Measurements from ENCODE around the gene KRT6C. TPM values are rescaled to one million over a fixed set of nuclear protein-coding genes. Genes with fewer than 3 reads are reported as not detected.

The KRT6C gene
- total RNA-seq, result not detected in 2 replicates

GRCh38 chr12:52473768-52474167 is at the start of gene KRT6C:
Gene KRT6C (minus strand): TSS chr12:52473805. CDS start chr12:52473737, 68 bp downstream.

DNA sequence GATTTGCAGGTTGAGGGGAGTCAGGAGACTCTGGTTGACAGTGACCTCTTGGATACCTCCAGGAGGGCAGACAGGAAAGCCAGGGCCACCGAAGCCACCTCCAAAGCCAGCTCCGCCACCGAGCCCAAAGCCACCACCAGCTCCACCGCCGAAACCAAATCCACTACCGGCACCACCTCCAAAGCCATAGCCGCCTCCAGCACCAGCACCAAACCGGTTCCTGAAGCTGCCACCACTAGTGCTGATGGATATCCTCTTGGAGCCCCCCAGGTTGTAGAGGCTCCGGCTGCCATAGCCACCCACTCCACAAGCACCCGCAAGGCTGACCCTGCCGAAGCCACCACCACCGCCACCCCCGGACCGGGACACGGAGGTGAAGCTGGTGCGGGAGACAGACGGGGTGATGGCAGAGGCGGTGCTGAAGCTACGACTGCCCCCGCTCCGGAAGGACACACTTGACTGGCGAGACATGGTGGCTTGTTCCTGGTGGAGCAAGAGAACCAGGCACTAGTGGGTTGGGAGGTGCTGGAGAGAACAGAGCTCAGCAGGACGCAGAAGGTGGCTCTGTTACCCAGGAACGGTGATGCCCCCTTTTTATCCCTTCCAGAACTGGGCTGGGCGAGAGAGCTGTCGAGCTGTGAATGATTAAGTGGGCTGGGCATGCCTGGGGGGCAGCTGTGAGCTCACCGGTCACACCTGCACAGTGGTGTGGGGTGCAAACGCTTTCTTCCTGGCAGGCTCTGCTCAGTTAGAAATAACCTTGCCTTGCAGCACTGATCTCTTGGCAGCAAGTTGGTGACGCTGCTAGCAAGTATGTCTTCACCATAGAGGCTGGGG is 46.4 kb upstream of the KRT6C start, which contains the start of gene KRT5:
TSS of gene KRT5 (minus strand) at position 569 of the 837 bp plus-strand sequence. CDS start at position 471, 98 bp downstream.

DNA sequence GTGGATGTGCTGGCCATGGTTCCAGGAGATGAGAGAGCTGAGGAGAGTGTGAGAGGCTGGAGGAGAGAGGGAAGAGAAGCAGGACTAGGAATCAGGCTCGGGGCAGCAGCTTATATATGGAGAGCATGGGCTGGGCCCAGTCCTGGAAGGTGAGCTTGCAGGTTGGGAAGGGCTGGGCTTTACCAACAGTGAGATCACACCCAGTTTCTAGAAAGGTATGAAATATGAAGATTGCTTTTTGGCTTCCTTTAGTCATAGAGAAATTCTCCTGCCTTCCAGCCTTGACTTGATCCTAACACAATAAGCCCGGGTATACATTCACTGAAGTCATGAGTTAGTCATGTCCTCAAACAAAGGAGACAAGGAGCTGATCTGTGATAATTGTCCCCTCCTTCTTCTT is 19.6 kb upstream of the KRT6C start, which contains the start of gene KRT6A:
TSS of gene KRT6A (minus strand) at position 86 of the 400 bp plus-strand sequence. CDS start at position 17, 69 bp downstream.

DNA sequence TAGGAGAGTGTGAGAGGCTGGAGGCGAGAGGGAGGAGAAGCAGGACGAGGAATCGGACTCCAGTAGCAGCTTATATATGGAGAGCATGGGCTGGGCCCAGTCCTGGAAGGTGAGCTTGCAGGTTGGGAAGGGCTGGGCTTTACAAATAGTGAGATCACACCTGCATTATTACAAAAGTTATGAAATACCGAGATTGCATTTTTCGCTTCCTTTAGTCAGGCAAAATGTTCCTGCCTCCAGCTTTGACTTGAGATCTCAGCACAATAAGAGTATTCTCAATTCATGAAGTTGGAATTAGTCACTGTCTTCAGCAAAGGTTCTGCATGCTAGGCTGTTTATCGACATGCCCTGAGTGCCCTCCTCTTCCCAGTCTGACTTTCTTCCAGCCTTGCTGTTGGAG is 21.5 kb downstream of the KRT6C start, which contains the start of gene KRT6B:
TSS of gene KRT6B (minus strand) at position 46 of the 400 bp plus-strand sequence. CDS start 68 bp downstream, outside the sequence.

GRCh38 chr12:52434081-52434733 is 39.4 kb downstream of the KRT6C start, which contains the start of gene KRT75:
Gene KRT75 (minus strand): TSS chr12:52434371. CDS start chr12:52434304, 67 bp downstream.

Other genes with a start within 250 kb of the KRT6C start
- gene KRT7, start 240.6 kb downstream of the KRT6C start, total RNA-seq, result 0.66 and 2.2 TPM in 2 replicates
- gene KRT86, start 199.2 kb downstream of the KRT6C start, total RNA-seq, result under 0.01 and 0.81 TPM in 2 replicates
- gene KRT81, start 182.3 kb downstream of the KRT6C start, total RNA-seq, result not detected in 2 replicates
- gene KRT83, start 152.4 kb downstream of the KRT6C start, total RNA-seq, result not detected in 2 replicates
- not detected in 2 replicates for gene KRT85, start 106.3 kb downstream of the KRT6C start, total RNA-seq
- gene KRT84, start 88.2 kb downstream of the KRT6C start, total RNA-seq, result not detected in 2 replicates
- gene KRT82, start 67.5 kb downstream of the KRT6C start, total RNA-seq, result not detected in 2 replicates
- gene KRT75, start 39.4 kb downstream of the KRT6C start, total RNA-seq, result not detected in 2 replicates
- not detected in 2 replicates for gene KRT6B, start 21.7 kb downstream of the KRT6C start, total RNA-seq
- 0.19 and 0.66 TPM in 2 replicates for gene KRT6A, start 19.5 kb upstream of the KRT6C start, total RNA-seq
- 0.44 and 0.53 TPM in 2 replicates for gene KRT5, start 46.6 kb upstream of the KRT6C start, total RNA-seq
- gene KRT71, start 79.3 kb upstream of the KRT6C start, total RNA-seq, result not detected in 2 replicates
- not detected in 2 replicates for gene KRT74, start 100.0 kb upstream of the KRT6C start, total RNA-seq
- not detected in 2 replicates for gene KRT72, start 127.7 kb upstream of the KRT6C start, total RNA-seq
- not detected in 2 replicates for gene KRT73, start 144.8 kb upstream of the KRT6C start, total RNA-seq
- not detected in 2 replicates for gene KRT2, start 178.4 kb upstream of the KRT6C start, total RNA-seq
- not detected in 2 replicates for gene KRT1, start 206.6 kb upstream of the KRT6C start, total RNA-seq
- not detected in 2 replicates for gene KRT77, start 229.7 kb upstream of the KRT6C start, total RNA-seq

All from aortic smooth muscle cell (primary cell).